ENCODE results near the gene CAPRIN1.

Gene CAPRIN1

GRCh38 chr11:34051349-34052035, at the start of gene CAPRIN1:
TSS of gene CAPRIN1 (plus strand) at chr11:34051731. CDS start at chr11:34052421, 690 bp downstream.
- Histone ChIP-seq H3K9me3 (ENCODE audit: control insufficient read depth, low read length) (no peaks in the 10 kb centered on the region), H3K36me3 (ENCODE audit: control insufficient read depth, insufficient read depth, low read length) (no peaks in the 10 kb centered on the region), H3K79me2 (peaks cover 18% of the 10 kb centered on the region), H3K4me2 (ENCODE audit: low read length) (peak within 1 kb of the TSS; percentile 86), H3K27ac (peak within 1 kb of the TSS; percentile 98), H3K9ac (peak within 1 kb of the TSS; percentile 46), H3K4me1 (peaks cover 4% of the 10 kb centered on the region), H2AFZ (peak within 1 kb of the TSS; percentile 86), H3K27me3 (ENCODE audit: control insufficient read depth, insufficient read depth, low read length) (no peaks in the 10 kb centered on the region), H3K4me3 (ENCODE audit: low read depth, low read length) (peak within 1 kb of the TSS; percentile 80)
- TF ChIP-seq, protein P1, sequence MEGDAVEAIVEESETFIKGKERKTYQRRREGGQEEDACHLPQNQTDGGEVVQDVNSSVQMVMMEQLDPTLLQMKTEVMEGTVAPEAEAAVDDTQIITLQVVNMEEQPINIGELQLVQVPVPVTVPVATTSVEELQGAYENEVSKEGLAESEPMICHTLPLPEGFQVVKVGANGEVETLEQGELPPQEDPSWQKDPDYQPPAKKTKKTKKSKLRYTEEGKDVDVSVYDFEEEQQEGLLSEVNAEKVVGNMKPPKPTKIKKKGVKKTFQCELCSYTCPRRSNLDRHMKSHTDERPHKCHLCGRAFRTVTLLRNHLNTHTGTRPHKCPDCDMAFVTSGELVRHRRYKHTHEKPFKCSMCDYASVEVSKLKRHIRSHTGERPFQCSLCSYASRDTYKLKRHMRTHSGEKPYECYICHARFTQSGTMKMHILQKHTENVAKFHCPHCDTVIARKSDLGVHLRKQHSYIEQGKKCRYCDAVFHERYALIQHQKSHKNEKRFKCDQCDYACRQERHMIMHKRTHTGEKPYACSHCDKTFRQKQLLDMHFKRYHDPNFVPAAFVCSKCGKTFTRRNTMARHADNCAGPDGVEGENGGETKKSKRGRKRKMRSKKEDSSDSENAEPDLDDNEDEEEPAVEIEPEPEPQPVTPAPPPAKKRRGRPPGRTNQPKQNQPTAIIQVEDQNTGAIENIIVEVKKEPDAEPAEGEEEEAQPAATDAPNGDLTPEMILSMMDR (IDR thresholded peaks at IDR 0.05) = no peak

- no peaks in the 10 kb centered on the region for H3K4me1 ChIP-seq
- no peak overlapping the region for H3K4me2 ChIP-seq (ENCODE audit: low read length)
- no peak overlapping the region for H3K4me3 ChIP-seq (ENCODE audit: low read depth, low read length)
- TF ChIP-seq, protein P1 (IDR thresholded peaks at IDR 0.05) = no peak
- H3K9ac ChIP-seq = no peak overlapping the region
- no peaks in the 10 kb centered on the region for H3K27me3 ChIP-seq (ENCODE audit: control insufficient read depth, insufficient read depth, low read length)
- H3K79me2 ChIP-seq = no peaks in the 10 kb centered on the region
- no peak overlapping the region for H2AFZ ChIP-seq
- no peaks in the 10 kb centered on the region for H3K9me3 ChIP-seq (ENCODE audit: control insufficient read depth, low read length)
- H3K36me3 ChIP-seq (ENCODE audit: control insufficient read depth, insufficient read depth, low read length) = no peaks in the 10 kb centered on the region
- no peak overlapping the region for H3K27ac ChIP-seq
Observed at GRCh38 chr11:34002420-34002819, 49.1 kb upstream of the CAPRIN1 start.

GRCh38 chr11:34004236-34004635, 47.3 kb upstream of the CAPRIN1 start:
- H3K27me3 ChIP-seq (ENCODE audit: control insufficient read depth, insufficient read depth, low read length) = no peaks in the 10 kb centered on the region
- no peak overlapping the region for H2AFZ ChIP-seq
- H3K27ac ChIP-seq = no peak overlapping the region
- no peaks in the 10 kb centered on the region for H3K4me1 ChIP-seq
- TF ChIP-seq, protein P1 (IDR thresholded peaks at IDR 0.05) = no peak
- no peak overlapping the region for H3K9ac ChIP-seq
- no peak overlapping the region for H3K4me3 ChIP-seq (ENCODE audit: low read depth, low read length)
- H3K36me3 ChIP-seq (ENCODE audit: control insufficient read depth, insufficient read depth, low read length) = no peaks in the 10 kb centered on the region
- H3K4me2 ChIP-seq (ENCODE audit: low read length) = no peak overlapping the region
- no peaks in the 10 kb centered on the region for H3K9me3 ChIP-seq (ENCODE audit: control insufficient read depth, low read length)
- H3K79me2 ChIP-seq = no peaks in the 10 kb centered on the region

- TF ChIP-seq, protein P1 (IDR thresholded peaks at IDR 0.05) = no peak
- no peak overlapping the region for H3K9ac ChIP-seq
- no peaks in the 10 kb centered on the region for H3K4me1 ChIP-seq
- H3K9me3 ChIP-seq (ENCODE audit: control insufficient read depth, low read length) = no peaks in the 10 kb centered on the region
- H3K27me3 ChIP-seq (ENCODE audit: control insufficient read depth, insufficient read depth, low read length) = no peaks in the 10 kb centered on the region
- H2AFZ ChIP-seq = no peak overlapping the region
- H3K79me2 ChIP-seq = no peaks in the 10 kb centered on the region
- H3K36me3 ChIP-seq (ENCODE audit: control insufficient read depth, insufficient read depth, low read length) = no peaks in the 10 kb centered on the region
- H3K4me3 ChIP-seq (ENCODE audit: low read depth, low read length) = no peak overlapping the region
- H3K27ac ChIP-seq = no peak overlapping the region
- no peak overlapping the region for H3K4me2 ChIP-seq (ENCODE audit: low read length)
Observed at GRCh38 chr11:34006876-34007275, 44.7 kb upstream of the CAPRIN1 start.

DNA sequence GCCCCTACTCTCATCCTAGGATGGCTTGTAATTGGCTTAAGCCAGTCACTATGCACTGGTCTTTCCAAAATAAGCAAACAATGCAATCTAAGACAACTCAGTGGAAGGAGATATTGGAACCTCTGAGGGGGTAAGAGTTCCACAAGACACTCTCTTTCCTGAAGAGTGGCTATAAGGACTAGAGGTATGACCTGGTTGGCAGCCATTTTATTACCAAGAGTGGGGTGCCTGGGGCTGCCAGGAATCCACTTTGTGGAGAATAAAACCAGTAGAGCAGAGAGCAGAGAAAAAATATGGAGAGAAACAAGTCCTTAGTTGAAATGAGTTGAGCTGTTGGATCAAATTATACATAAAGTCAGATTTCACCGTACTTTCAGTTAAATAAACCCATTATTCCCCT, 38.8 kb upstream of the CAPRIN1 start:
- TF ChIP-seq, protein P1 (IDR thresholded peaks at IDR 0.05) = no peak
- no peak overlapping the region for H3K9ac ChIP-seq
- H3K36me3 ChIP-seq (ENCODE audit: control insufficient read depth, insufficient read depth, low read length) = no peaks in the 10 kb centered on the region
- no peaks in the 10 kb centered on the region for H3K79me2 ChIP-seq
- H3K4me2 ChIP-seq (ENCODE audit: low read length) = no peak overlapping the region
- H3K27me3 ChIP-seq (ENCODE audit: control insufficient read depth, insufficient read depth, low read length) = no peaks in the 10 kb centered on the region
- H3K4me3 ChIP-seq (ENCODE audit: low read depth, low read length) = no peak overlapping the region
- H3K9me3 ChIP-seq (ENCODE audit: control insufficient read depth, low read length) = no peaks in the 10 kb centered on the region
- no peak overlapping the region for H2AFZ ChIP-seq
- no peaks in the 10 kb centered on the region for H3K4me1 ChIP-seq
- H3K27ac ChIP-seq = no peak overlapping the region
